ENCODE results near the gene ANP32D. TPM values are rescaled to one million over a fixed set of nuclear protein-coding genes. Genes with fewer than 3 reads are reported as not detected.
"Not testable (repeated sequence)": the region's sequence is repeated elsewhere in the genome, so short reads cannot be mapped to it uniquely, and the experiment has no call there.

The ANP32D gene
- total RNA-seq, 2 donors from 2014 or later, result not detected

DNA sequence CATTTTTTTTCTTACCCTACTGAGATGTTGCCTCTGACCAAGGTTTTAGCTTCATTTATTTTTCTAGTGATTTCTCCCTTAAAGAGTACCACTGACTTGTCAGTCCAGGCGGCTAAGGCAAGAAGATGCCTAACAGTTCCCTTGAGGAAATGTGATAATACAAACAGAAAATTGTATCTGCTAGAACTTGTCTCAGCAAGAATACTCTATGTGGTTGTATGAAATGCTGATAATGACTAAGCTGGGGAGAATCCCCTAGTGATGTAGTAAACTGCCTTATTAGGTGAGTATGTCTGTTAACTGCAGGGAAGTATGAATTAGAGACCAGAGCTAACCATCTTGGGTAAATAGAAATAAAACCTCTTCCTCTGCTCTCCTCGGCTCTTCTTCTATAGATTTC, 16.7 kb downstream of the ANP32D start:
- no peak for DNase-seq
- no peak for ATAC-seq
- intact Hi-C loops (cut with DNase I), result no loop called here

DNA sequence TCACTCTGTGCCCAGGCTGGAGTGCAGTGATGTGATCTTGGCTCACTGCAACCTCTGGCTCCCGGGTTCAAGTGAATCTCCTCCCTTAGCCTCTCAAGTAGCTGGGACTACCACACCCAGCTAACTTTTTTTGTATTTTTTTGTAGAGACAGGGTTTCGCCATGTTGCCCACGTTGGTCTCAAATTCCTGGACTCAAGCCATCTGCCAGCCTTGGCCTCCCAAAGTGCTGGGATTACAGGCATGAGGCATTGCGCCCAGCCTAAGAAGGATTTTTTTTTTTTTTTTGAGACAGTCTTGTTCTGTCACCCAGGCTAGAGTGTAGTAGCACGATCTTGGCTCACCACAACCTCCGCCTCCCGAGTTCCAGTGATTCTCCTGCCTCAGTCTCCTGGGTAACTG, 17.1 kb downstream of the ANP32D start:
- ATAC-seq; intact Hi-C loops (cut with DNase I); DNase-seq: not testable (repeated sequence)

DNA sequence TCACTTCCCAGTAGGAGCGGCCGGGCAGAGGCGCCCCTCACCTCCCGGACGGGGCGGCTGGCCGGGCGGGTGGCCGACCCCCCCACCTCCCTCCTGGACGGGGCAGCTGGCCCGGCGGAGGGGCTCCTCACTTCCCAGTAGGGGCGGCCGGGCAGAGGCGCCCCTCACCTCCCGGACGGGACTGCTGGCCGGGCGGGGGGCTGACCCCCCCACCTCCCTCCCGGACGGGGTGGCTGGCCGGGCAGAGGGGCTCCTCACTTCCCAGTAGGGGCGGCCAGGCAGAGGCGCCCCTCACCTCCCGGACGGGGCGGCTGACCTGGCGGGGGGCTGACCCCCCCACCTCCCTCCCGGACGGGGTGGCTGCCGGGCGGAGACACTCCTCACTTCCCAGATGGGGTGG, 27.9 kb downstream of the ANP32D start:
- intact Hi-C loops (cut with DNase I); ATAC-seq; DNase-seq: not testable (repeated sequence)

GRCh38 chr12:48506836-48507235, 34.5 kb downstream of the ANP32D start:
- intact Hi-C loops (cut with DNase I); DNase-seq; ATAC-seq: not testable (repeated sequence)

GRCh38 chr12:48508987-48509386, 36.6 kb downstream of the ANP32D start:
- DNase-seq, result no peak
- ATAC-seq, result no peak
- intact Hi-C loops (cut with DNase I), result no loop called here

GRCh38 chr12:48510111-48510510, 37.8 kb downstream of the ANP32D start:
- intact Hi-C loops (cut with DNase I), result no loop called here
- ATAC-seq (no peak), DNase-seq (no peak)

DNA sequence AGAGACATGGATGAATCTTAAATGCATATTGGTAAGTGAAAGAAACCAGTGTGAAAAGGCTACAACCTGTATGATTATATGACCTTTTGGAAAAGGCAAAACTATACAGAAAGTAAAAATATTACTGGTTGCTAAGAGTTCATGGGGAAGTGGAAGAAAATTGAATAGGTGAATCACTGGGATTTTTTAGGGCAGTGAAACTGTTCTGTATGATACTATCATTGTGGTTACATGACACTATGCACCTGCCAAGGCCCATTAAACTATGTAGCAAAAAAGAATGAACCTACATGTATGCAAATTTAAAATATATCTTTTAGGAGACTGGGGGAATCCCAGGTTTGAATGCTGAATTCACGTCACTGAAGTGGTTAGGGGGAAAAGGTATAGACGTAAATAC, 40.5 kb downstream of the ANP32D start:
- DNase-seq (no peak), ATAC-seq (no peak)
- intact Hi-C loops (cut with DNase I), result no loop called here

DNA sequence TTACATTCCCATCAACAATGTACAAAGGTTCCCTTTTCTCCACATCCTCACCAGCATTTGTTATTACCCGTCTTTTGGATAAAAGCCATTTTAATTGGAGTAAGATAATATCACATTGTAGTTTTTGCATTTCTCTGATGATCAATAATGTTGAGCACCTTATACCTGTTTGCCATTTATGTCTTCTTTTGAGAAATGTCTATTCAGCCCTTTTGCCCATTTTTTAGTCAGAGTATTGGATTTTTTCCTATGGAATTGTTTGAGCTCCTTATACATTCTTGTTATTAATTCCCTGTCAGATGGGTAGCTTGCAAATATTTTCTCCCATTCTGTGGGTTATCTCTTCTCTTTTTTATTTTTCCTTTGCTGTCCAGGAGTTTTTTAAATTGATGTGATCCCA, 42.4 kb downstream of the ANP32D start:
- intact Hi-C loops (cut with DNase I), result no loop called here
- no peak for DNase-seq
- ATAC-seq, result no peak

DNA sequence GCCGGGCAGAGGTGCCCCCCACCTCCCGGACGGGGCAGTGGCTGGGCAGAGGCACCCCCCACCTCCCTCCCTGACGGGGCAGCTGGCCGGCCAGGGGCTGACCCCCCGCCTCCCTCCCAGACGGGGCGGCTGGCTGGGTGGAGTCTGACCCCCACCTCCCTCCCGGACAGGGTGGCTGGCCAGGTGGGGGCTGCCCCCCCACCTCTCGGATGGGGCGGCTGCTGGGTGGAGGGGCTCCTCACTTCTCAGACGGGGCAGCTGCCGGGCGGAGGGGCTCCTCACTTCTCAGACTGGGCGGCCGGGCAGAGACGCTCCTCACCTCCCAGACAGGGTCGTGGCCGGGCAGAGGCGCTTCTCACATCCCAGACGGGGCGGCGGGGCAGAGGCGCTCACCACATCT, 48.0 kb downstream of the ANP32D start:
- DNase-seq; ATAC-seq; intact Hi-C loops (cut with DNase I): not testable (repeated sequence)

Other genes with a start within 250 kb of the ANP32D start
- 10 to 100 TPM; 14.3 to 14.4 TPM for gene ZNF641, start 121.6 kb upstream of the ANP32D start, total RNA-seq
- not detected for gene C12orf54, start 9.9 kb downstream of the ANP32D start, total RNA-seq
- not detected for gene OR8S1, start 53.1 kb downstream of the ANP32D start, total RNA-seq
- gene LALBA, start 97.5 kb downstream of the ANP32D start, total RNA-seq, result not detected
- gene KANSL2, start 209.7 kb downstream of the ANP32D start, total RNA-seq, result 10 to 100 TPM; 18.4 to 25.9 TPM
- 10 to 100 TPM; 21.2 to 21.7 TPM for gene CCNT1, start 244.1 kb downstream of the ANP32D start, total RNA-seq

Data from left cardiac atrium (tissue), 4 donors.